HEK293 (cell line): Measurements from ENCODE around the gene DCP1A.

Source experiments
- CTCF ChIA-PET: fragments of 350-600 bp; formaldehyde crosslinking; extraction: SDS; loops from one replicate; lab custom pipeline; 2021; ENCODE audit warnings: antibody characterized with exemption; lab: Yijun Ruan, JAX
- POLR2A ChIA-PET: fragments of 300-600 bp; formaldehyde crosslinking; extraction: SDS; loops from one replicate; lab custom pipeline; 2020; ENCODE audit warnings: antibody characterized with exemption, inconsistent platforms; lab: Yijun Ruan, JAX
- H3K27ac ChIP-seq: fragments of 200-500 bp; sonication (Bioruptor generic); 2 replicates; pipeline ENCODE4 v1.5.1; 2014; ENCODE audit warnings: low read depth, low read length, control low read depth, inconsistent platforms; ENCODE audit errors: extremely low read depth
- H3K36me3 ChIP-seq, 2 experiments: fragments of 200-500 bp in 1 of 2; sonication (Bioruptor generic) in 1 of 2; 1 replicate in 1 of 2; 2 replicates in 1 of 2; pipeline ENCODE4 v1.5.1; 2014 to 2017; ENCODE audit warnings: inconsistent platforms in 2 of 2, low read length in 2 of 2; ENCODE audit not compliant: control insufficient read depth in 2 of 2, insufficient read depth in 1 of 2
- H3K4me1 ChIP-seq: fragments of 200-500 bp; sonication (Bioruptor generic); 2 replicates; pipeline ENCODE4 v1.5.1; 2014; ENCODE audit warnings: mild to moderate bottlenecking, low read length, inconsistent platforms; ENCODE audit not compliant: control insufficient read depth, insufficient read depth
- H3K4me3 ChIP-seq: 2 replicates; pipeline ENCODE4 v1.5.1; 2011; ENCODE audit warnings: low read depth, mild to moderate bottlenecking, control low read depth, low read length, moderate library complexity
- H3K9me3 ChIP-seq: fragments of 200-500 bp; sonication (Bioruptor generic); 2 replicates; pipeline ENCODE4 v1.5.1; 2014; ENCODE audit warnings: low read depth, low read length, inconsistent platforms; ENCODE audit not compliant: control insufficient read depth, insufficient read depth
- GFI1B ChIP-seq: fragments of 450-650 bp; formaldehyde crosslinking; IDR thresholded peaks from 2 replicates; pipeline ENCODE4 v1.5.1; 2016; ENCODE audit warnings: missing biosample characterization, missing genetic modification characterization
- SALL2 ChIP-seq: fragments of 450-650 bp; formaldehyde crosslinking; IDR thresholded peaks from 2 replicates; pipeline ENCODE4 v1.5.0; 2017; ENCODE audit warnings: missing biosample characterization, mild to moderate bottlenecking, missing genetic modification characterization, borderline replicate concordance
- SP3 ChIP-seq: fragments of 450-650 bp; formaldehyde crosslinking; IDR thresholded peaks from 2 replicates; pipeline ENCODE4 v1.5.1; 2016; ENCODE audit warnings: missing biosample characterization, missing genetic modification characterization
- ZNF19 ChIP-seq: fragments of 450-650 bp; formaldehyde crosslinking; IDR thresholded peaks from 2 replicates; pipeline ENCODE4; 2016; ENCODE audit warnings: missing biosample characterization, missing genetic modification characterization, low read depth
- ZNF302 ChIP-seq: fragments of 450-650 bp; formaldehyde crosslinking; IDR thresholded peaks from 2 replicates; pipeline ENCODE4 v1.5.1; 2016; ENCODE audit warnings: missing biosample characterization, missing genetic modification characterization, low read depth
- ZNF394 ChIP-seq: fragments of 450-650 bp; formaldehyde crosslinking; IDR thresholded peaks from 2 replicates; pipeline ENCODE4 v1.5.1; 2016; ENCODE audit warnings: missing biosample characterization, missing genetic modification characterization, mild to moderate bottlenecking, moderate library complexity, borderline replicate concordance
- ZNF514 ChIP-seq: fragments of 450-650 bp; formaldehyde crosslinking; IDR thresholded peaks from 2 replicates; pipeline ENCODE4 v1.5.1; 2016; ENCODE audit warnings: missing biosample characterization, missing genetic modification characterization
- ZNF571 ChIP-seq: fragments of 450-650 bp; formaldehyde crosslinking; IDR thresholded peaks from 2 replicates; pipeline ENCODE4 v1.5.0; 2017; ENCODE audit warnings: missing biosample characterization, missing genetic modification characterization
- ZNF660 ChIP-seq: fragments of 450-650 bp; IDR thresholded peaks from 2 replicates; pipeline ENCODE4 v1.5.1; 2018; ENCODE audit warnings: missing biosample characterization, mild to moderate bottlenecking, missing genetic modification characterization
- TF ChIP-seq, protein P1 (sequence below): fragments of 450-650 bp; formaldehyde crosslinking; IDR thresholded peaks from 2 replicates; pipeline ENCODE4 v1.5.1; 2017; ENCODE audit warnings: missing biosample characterization, missing genetic modification characterization
- TF ChIP-seq, protein P2 (sequence below): fragments of 450-650 bp; formaldehyde crosslinking; IDR thresholded peaks from 2 replicates; pipeline ENCODE4 v1.5.1; 2016; ENCODE audit warnings: missing biosample characterization, missing genetic modification characterization
- TF ChIP-seq, protein P3 (sequence below): fragments of 450-650 bp; formaldehyde crosslinking; IDR thresholded peaks from 2 replicates; pipeline ENCODE4 v1.5.1; 2016; ENCODE audit warnings: missing biosample characterization, missing genetic modification characterization
- TF ChIP-seq, protein P4 (sequence below): fragments of 450-650 bp; formaldehyde crosslinking; IDR thresholded peaks from 2 replicates; pipeline ENCODE4 v1.5.1; 2016; ENCODE audit warnings: missing biosample characterization, missing genetic modification characterization, borderline replicate concordance

DCP1A gene

DNA sequence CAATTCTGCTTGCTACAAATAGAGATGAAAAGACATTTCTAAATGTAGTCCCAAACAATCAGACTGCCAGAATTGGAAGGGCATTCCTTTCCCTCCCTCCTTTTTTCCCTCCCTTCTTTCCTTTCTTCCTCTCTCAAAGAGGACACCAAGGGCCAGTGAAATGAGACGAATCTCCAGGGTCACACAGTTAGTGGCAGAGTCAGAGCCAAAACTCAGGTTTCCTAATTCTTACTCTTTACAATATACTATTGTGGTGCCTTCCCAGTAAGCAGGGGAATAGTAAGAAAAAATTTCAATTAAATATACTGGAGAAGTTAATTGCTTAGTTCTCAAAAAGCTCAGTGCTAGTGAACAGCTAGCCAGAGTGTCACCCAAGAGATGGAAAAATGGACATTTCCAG lies 33.0 kb upstream of the DCP1A start (continued):
- TF ChIP-seq, protein P1, sequence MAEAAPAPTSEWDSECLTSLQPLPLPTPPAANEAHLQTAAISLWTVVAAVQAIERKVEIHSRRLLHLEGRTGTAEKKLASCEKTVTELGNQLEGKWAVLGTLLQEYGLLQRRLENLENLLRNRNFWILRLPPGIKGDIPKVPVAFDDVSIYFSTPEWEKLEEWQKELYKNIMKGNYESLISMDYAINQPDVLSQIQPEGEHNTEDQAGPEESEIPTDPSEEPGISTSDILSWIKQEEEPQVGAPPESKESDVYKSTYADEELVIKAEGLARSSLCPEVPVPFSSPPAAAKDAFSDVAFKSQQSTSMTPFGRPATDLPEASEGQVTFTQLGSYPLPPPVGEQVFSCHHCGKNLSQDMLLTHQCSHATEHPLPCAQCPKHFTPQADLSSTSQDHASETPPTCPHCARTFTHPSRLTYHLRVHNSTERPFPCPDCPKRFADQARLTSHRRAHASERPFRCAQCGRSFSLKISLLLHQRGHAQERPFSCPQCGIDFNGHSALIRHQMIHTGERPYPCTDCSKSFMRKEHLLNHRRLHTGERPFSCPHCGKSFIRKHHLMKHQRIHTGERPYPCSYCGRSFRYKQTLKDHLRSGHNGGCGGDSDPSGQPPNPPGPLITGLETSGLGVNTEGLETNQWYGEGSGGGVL: no peak

DNA sequence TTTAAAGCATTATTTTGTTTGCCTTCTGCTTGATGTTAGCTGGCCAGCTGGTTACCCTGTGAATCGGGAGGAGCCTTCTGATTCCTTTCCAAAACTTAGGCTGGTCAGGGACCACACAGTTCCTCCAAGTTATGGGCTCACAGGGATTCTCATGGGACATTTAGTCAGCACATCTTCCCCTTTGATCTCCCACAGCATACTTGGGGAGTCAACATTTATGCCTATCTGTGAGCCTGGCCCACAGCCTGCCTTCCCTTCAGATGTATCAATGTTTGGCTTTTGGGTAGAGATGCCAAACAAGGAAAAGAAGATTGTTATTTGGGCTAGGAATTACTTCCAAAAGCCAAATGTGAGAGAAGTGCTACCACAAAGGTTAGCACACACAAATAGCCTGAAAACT lies 32.6 kb upstream of the DCP1A start:
- no peak overlapping the region for H3K27ac ChIP-seq
- H3K9me3 ChIP-seq: no peaks in the 10 kb centered on the region
- H3K4me1 ChIP-seq: no peaks in the 10 kb centered on the region
- CTCF ChIA-PET: interaction anchor here (1.0 kb wide), 1 partner anchor 15 kb away, joined by 3 read pairs; no protein-coding TSS in a partner anchor
- H3K36me3 ChIP-seq: no peaks in the 10 kb centered on the region
- POLR2A ChIA-PET: no interaction called here
- no peak for TF ChIP-seq ZNF302 (tag by site-specific recombination)
- TF ChIP-seq ZNF514: no peak
- TF ChIP-seq, all 188 proteins: peak for 0
- H3K4me3 ChIP-seq: no peak overlapping the region

DNA sequence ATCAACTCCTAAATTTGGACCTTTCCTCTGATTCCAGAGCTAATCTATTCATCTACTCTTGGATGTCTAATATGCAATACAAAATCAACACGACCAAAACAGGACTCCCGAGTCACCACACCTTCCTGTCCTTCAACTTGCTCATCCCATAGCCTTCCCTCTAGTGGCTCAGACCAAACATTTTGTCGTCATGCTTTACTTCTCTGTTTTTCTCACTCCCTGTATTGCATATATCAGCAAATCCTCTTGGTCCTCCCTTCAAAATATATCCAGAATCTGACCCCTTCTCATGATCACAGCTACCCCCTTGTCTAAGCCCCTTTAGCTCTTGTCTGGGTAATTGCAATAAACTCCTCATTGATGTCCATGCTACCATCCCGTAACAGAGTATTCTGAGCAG lies 30.5 kb upstream of the DCP1A start:
- TF ChIP-seq SP3 (tag by site-specific recombination): no peak
- TF ChIP-seq ZNF660 (tag by site-specific recombination): no peak
- TF ChIP-seq ZNF394 (tag by site-specific recombination): no peak
- TF ChIP-seq SALL2 (tag by site-specific recombination): no peak
- TF ChIP-seq, protein P2, sequence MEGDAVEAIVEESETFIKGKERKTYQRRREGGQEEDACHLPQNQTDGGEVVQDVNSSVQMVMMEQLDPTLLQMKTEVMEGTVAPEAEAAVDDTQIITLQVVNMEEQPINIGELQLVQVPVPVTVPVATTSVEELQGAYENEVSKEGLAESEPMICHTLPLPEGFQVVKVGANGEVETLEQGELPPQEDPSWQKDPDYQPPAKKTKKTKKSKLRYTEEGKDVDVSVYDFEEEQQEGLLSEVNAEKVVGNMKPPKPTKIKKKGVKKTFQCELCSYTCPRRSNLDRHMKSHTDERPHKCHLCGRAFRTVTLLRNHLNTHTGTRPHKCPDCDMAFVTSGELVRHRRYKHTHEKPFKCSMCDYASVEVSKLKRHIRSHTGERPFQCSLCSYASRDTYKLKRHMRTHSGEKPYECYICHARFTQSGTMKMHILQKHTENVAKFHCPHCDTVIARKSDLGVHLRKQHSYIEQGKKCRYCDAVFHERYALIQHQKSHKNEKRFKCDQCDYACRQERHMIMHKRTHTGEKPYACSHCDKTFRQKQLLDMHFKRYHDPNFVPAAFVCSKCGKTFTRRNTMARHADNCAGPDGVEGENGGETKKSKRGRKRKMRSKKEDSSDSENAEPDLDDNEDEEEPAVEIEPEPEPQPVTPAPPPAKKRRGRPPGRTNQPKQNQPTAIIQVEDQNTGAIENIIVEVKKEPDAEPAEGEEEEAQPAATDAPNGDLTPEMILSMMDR (tag by site-specific recombination): no peak
- no peak for TF ChIP-seq GFI1B (tag by site-specific recombination)
- TF ChIP-seq, protein P3, sequence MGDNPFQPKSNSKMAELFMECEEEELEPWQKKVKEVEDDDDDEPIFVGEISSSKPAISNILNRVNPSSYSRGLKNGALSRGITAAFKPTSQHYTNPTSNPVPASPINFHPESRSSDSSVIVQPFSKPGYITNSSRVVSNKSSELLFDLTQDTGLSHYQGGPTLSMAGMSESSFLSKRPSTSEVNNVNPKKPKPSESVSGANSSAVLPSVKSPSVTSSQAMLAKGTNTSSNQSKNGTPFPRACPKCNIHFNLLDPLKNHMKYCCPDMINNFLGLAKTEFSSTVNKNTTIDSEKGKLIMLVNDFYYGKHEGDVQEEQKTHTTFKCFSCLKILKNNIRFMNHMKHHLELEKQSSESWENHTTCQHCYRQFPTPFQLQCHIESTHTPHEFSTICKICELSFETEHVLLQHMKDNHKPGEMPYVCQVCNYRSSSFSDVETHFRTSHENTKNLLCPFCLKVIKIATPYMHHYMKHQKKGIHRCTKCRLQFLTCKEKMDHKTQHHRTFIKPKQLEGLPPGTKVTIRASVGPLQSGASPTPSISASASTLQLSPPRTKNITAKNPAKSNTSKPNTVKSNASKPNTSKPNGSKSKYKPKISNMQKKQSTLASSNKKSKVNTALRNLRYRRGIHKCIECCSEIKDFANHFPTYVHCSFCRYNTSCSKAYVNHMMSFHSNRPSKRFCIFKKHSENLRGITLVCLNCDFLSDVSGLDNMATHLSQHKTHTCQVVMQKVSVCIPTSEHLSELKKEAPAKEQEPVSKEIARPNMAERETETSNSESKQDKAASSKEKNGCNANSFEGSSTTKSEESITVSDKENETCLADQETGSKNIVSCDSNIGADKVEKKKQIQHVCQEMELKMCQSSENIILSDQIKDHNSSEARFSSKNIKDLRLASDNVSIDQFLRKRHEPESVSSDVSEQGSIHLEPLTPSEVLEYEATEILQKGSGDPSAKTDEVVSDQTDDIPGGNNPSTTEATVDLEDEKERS (tag by site-specific recombination): no peak
- TF ChIP-seq, protein P4, sequence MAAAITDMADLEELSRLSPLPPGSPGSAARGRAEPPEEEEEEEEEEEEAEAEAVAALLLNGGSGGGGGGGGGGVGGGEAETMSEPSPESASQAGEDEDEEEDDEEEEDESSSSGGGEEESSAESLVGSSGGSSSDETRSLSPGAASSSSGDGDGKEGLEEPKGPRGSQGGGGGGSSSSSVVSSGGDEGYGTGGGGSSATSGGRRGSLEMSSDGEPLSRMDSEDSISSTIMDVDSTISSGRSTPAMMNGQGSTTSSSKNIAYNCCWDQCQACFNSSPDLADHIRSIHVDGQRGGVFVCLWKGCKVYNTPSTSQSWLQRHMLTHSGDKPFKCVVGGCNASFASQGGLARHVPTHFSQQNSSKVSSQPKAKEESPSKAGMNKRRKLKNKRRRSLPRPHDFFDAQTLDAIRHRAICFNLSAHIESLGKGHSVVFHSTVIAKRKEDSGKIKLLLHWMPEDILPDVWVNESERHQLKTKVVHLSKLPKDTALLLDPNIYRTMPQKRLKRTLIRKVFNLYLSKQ (tag by site-specific recombination): no peak
- TF ChIP-seq ZNF19: no peak
- TF ChIP-seq ZNF571 (tag by site-specific recombination): no peak
- Histone ChIP-seq H3K4me3 (no peak overlapping the region), H3K9me3 (no peaks in the 10 kb centered on the region), H3K27ac (no peak overlapping the region), H3K4me1 (no peaks in the 10 kb centered on the region), H3K36me3 (no peaks in the 10 kb centered on the region)
- ChIA-PET CTCF (interaction anchor here (1.0 kb wide), 1 partner anchor 49 kb away, joined by 5 read pairs; no protein-coding TSS in a partner anchor), POLR2A (no interaction called here)
